Cerebellar cortex (tissue), 1 donor: ENCODE results near the gene SULT1A2.
"Not testable (repeated sequence)": the region's sequence is repeated elsewhere in the genome, so short reads cannot be mapped to it uniquely, and the experiment has no call there.

Source experiments
- DNase-seq: peaks from one replicate; pipeline ENCODE4 v3.0.0-alpha.2; 2015; ENCODE audit warnings: low spot score

SULT1A2 gene

DNA sequence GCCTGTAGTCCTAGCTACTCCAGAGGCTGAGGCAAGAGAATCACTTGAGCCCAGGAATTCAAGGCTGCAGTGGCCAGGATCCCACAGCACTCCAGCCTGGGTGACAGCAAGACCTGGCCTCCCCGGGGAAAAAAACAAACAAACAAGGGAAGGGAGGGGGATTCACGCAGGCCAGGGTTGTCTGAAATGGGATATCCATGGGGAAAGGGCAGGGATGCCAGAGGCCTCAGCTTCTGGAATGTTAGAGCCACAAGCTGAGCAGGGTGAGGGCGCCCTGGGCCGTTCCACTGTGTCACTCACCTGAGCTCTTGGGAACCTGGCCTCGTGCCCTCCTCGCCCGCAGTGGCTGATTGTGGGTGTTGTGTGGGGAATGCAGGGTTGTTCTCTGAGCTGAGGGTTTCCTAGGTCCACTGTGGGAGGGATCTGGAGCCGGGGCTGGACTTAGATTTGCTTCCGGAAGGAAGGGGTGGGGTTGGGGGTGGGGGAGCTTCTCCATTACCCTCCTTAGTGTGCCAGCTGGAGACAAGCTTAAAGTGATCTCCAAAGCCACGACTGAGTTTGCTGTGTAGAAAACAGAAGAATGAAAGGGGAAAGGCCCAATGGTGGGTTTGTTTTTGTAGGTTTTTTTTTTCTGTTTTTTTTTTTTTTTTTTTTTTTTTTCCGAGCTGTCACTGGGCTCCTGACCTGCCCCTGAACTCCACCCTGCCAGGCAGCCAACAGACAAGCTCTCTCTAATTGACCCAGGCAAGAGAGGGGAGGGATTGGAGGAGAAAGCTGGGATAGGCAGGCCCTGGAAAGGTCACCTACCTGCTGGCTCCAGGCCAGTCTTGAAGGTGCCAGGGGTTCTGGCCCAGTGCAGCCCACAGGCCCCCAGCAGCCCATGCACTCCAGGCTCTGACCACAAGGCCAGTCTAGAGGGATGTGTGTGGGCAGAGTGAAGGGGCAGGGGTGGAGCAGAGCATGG lies 13.1 kb upstream of the SULT1A2 start, which contains the start of gene SULT1A1:
Gene SULT1A1, minus strand, starts transcription at position 414 of the 964 bp plus-strand sequence. CDS start 1,189 bp downstream, outside the sequence.
- no peak for DNase-seq

DNA sequence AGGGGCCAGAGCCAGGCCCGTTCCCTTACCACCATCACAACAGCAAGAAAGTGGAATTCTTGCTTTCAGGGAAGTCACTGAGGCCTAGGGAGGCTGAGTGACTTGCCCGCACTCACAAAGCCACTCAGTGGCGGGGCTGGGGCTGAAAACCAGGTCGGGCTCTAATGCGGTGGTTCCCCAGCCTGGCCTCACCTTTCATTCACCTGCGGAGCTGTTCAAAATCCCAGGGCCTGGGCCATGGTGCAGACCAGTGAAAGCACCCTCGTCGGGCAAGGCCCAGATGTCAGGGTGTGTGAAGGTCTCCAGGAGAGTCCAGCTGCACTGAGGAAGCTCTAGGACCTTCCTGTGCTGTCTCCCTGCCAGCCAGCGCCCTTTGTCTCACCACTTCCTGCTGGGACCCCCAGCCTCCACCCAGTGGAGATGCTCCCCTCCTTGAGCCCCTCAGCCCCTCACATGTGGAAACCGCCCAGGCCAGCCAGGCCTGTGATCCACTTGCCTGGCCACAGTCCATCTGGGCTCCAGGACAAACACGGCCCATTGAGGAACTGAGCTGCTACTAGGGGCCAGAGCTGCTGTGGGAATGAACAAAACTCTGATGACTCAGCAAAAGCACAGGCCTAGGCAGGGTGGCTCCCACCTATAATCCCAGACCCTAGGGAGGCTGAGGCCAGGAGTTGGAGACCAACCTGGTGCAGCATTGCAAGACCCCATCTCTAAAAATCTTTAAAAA lies 12.2 kb upstream of the SULT1A2 start:
- DNase-seq: not testable (repeated sequence)

DNA sequence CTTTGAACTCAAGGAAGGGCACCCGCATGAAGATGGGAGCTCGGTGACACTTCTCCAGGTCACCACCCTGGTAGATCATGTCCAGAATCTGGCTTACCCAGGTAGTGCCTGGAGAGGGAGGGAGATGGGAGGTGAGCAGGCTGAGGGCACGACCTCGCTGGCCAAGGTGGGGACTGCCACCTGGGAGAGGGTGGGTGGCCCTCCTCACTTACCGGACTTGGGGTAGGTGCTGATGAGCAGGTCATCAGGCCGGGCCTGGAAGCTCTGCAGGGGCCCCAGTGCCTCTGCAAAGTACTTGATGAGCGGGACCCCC lies 11.6 kb upstream of the SULT1A2 start:
- DNase-seq: not testable (repeated sequence)

DNA sequence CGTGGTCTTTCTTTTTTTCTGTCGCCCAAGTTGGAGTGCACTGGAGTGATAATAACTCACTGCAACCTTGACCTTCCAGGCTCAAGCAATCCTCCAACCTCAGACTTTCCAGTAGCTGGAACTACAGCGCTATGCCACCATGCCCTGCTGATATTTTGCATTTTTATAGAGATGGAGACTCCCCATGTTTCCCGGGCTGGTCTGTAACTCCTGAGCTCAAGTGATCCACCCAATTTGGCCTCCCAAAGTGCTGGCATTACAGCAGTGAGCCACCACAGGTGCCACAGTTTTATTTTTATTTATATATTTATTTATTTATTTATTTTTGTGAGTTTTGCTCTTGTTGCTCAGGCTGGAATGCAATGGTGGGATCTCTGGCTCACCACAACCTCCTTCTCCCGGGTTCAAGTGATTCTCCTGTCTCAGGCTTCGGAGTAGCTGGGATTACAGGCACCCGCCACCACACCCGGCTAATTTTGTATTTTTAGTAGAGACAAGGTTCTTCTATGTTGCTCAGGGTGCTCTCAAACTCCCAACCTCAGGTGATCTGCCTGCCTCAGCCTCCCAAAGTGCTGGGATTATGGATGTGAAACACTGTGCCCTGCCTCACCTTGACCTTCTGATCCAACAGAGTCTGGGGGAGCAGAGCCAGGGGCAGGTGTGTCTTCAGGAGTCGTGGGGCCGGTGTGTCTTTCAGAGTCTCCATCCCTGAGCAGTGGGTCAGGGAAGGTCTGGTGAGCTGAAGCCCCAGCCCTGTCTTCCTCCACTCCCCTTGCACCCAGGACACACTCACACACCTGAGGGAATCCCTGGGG lies 11.0 kb upstream of the SULT1A2 start:
- not testable (repeated sequence) for DNase-seq

DNA sequence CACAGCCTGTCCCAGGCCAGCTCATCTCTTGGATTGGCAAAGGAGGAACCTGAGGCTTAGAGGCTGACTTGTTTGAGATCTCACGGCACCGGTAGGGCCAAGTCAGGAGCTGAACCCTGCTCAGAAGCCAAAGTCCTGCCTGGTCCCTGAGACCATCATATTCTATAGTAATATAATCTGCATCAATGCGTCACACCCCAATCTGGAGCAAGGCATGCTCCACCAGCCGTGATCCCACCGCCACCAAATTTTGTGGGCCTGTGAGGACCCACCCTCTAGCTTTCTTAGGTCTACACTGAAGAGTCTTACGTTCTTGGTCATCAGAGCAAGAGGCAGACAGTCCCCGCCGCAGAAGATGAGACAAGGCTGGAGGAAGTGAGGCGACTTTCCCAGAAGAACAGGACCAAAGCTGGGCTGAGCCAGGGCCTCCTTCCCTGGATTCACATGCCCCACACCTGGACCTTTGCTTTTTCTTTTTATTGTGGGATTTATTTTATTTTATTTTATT lies 10.3 kb upstream of the SULT1A2 start:
- DNase-seq: no peak

DNA sequence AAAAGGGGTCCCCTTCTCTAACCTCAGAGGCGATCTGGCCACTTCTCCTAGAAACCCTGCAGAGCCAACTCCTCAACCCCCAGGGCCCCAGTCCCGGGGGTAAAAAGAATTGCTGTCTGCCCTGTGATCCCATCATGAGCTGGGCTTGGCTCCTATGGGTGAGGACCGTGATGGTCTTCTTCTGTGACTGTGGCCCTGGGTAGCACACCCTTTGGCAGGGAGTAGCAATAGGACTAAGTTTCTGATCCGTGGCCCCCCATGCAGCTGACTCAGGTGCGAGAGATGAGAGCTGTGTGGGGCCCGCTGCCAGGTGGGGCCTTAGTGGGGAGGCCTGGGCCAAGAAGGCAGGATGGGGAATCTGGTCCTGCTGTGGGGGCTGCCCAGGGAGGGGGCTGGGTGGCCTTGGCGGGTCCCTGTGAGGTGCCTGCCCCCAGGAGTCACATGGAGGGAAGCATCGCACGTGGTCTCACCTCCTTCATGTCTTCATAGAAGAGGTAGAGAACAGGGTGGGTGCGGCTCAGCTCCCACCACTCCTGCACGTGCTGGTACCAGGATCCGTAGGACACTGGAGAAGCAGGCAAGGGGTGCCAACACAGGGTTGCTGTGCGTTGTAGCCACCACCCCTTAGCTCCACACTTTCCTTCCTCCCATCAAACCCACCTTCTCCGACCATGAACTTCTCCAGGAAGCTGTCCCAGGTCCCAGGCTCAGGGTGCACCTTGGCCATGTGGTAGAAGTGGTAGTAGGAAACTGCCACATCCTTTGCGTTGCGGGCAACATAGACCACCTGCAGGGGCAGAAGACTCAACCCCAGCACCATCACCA lies 9.7 kb upstream of the SULT1A2 start:
- no peak for DNase-seq

DNA sequence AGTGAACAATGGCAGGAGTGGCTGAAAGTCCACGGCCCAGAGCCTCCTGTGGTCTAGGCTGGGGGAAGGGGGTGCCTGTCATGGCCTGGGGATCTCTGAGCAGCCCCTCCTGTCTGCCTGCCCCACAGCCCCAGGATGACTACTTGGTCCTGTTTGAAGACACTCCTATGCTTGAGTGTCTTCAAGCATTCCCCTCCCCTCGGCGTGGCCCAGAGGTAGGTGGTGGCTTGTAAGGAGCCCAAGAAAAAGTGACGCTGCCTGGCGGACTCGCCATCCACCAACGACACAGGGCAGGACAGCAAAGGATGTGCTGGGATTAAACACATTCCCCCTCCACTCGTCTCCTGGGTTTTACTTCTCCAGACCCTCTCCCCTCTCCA lies 7.3 kb upstream of the SULT1A2 start:
- no peak for DNase-seq

DNA sequence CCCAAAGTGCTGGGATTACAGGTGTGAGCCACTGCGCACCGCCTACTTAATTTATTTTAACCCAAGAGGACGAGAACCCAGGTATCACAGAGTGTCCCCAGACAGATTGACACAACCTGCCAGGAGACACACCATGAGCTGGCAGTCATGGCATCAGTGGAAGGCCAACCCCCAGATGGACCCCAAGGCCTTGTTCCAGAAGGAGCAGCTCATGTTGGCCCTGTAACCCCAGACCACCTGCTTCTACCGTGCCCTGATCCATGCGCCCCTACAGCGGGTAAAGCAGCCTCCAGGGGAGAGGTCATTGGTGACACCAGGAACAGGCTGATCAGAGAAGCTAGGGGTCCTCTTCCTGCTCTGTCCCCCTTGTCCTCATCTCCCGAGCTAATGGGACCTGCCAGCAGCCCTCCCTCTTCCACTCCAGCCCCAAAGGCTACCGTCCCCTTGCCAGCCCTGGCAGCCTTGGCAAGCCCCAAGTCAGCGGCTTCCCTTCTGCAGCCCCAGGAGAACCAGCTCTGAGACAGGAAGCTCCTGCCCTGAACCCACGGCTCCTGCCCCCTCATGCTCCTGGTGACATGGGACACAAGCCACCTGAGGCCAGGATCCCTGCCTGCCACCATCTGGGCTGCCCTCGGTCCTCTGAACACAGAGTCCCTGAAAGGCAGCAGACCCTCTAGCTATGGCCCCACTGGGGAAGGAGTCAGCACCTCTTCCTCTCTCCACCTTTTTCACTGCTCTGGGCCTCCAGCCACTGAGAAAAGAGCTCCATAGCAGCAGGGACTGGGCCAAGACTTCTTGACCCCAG lies 6.7 kb upstream of the SULT1A2 start:
- DNase-seq: no peak

DNA sequence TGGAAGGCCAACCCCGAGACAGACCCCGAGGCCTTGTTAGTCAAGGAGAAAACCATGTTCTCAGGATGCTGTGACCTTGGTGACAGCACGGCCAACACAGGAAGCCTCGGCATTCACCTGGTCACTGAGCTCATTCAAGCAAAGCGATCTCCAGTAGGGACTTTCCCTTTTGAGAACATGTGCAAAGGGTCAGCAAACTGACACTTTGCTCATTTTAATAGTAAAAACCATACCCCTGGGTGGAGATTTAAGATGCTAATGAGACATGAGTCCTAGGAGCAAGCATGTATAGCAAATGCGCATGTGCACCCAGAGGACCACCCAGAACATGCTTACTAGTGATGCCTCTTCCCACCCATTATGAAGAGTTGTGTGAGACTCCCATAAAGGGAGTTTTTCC lies 5.7 kb upstream of the SULT1A2 start:
- no peak for DNase-seq

DNA sequence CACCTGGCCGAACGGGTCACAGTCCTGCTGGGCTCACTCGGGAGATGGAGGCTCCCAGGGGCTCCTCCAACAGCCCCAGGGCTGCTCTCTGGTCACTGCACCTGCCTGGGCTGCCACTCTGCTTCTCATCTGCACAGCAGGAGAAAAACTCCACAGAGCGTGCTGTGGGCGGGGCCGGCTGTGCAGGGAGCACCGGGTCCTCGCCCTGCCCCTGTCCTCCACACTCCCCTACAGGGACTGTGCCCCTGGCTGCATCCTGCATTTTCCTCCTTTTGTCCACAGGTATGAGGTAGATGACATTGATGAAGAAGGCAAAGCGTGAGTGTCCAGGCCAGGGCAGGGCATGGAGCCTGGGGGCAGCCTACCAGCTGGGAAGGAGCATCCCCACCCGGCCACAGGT lies 5.2 kb upstream of the SULT1A2 start:
- DNase-seq: not testable (repeated sequence)

DNA sequence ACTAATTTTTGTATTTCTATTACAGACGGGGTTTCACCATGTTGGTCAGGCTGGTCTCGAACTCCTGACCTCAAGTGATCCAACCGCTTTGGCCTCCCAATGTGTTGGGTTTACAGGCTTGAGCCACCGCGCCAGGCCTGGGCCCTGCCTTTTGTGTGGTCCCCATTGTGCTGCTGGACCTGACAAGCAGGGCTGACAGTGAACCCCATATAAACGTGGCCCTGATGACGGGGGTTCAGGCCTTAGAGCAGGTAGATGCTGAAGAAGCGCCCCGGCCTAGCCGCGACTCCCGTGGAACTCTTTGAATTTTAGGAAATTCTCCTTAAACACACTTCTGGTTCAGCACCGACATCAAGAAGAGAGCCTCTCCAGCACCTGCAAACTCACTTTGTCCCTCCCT lies 4.7 kb upstream of the SULT1A2 start:
- DNase-seq: not testable (repeated sequence)

DNA sequence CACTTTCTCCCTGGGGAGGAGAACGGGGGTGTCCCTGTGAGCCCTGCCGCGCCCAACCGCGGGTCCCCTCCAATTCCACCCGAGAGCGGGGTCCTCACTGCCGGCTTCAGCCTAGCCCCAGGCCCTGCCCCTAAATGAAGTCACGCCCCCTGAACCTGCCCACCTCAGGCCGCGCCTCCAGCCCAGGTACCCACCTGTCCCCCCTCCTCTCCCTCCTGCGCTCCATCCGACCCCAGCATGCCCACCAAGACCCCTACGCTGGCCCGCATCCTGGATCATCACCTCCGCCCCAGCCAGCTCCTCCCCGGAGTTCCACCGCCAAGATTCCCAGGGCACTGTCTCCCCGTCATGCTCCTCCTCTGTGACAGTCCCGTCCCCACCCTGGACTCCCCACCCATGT lies 4.1 kb upstream of the SULT1A2 start:
- not testable (repeated sequence) for DNase-seq

DNA sequence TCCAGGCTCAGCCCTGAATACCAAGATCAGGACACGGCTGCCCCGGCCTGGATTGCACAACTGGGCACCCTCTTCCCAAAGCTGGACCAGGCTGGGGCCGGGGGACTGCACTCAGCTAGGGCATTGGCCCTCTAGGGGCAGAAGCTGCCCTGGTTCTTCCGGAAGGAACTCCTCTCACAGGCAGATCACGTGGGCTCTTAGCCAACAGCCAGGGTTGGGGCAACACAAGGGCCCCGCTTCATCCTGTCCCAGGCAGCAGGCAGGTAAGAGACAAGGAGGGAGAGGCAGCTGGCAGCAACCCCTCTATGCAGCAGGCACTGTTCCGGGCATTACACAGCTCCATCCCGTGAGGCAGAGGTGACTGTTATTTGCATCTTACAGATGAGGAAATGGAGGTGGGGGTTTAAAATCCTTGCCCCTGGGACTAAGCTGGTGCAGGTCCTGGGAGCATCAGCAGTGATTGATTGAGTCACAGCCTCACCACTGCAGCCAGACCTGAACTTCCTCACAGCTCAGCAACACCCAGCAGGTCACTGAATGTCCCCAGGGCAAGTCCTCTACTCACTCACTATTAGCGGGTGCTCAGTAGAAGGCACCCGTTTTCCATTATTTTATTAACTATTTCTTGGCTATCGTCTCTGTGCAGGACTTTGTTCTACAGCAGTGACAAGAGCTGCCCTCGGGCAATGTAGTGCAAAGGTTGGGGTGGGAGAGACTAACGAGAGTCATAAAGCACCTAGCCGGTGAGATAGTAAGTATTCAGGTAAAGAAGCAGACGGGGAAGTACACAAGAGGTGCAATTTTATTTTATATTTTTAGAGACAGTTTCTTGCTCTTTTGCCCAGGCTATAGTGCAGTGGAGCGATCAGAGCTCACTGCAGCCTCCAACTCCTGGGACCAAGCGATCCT lies 2.8 kb upstream of the SULT1A2 start:
- not testable (repeated sequence) for DNase-seq

DNA sequence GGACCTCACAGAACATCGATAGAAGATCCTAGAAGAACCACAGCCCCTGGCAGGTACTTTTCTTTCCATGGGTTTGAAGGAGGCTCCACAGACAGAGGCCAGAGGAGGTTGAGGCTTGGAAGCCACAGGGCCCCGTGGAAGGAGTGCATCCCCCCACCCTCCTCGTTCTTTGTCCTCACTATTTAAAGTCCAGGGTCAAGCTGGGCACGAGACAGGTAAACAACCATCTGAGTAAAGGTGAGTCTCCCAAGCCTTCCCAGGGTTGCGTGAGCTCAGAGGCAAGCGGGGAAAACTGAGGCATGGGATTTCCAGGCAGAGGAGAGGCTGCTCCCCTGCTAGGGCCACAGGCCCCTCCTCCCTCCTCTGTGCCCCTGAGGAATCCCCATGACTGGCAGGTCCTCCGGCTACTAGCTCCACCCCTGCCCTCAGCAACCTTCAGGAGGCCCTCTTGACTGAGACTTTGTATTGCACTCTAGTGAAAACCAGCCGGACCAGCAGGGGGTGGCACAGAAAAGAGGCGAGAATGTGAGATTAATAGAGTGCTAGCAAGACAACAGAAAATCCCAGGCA lies 927 bp upstream of the SULT1A2 start:
- no peak for DNase-seq

DNA sequence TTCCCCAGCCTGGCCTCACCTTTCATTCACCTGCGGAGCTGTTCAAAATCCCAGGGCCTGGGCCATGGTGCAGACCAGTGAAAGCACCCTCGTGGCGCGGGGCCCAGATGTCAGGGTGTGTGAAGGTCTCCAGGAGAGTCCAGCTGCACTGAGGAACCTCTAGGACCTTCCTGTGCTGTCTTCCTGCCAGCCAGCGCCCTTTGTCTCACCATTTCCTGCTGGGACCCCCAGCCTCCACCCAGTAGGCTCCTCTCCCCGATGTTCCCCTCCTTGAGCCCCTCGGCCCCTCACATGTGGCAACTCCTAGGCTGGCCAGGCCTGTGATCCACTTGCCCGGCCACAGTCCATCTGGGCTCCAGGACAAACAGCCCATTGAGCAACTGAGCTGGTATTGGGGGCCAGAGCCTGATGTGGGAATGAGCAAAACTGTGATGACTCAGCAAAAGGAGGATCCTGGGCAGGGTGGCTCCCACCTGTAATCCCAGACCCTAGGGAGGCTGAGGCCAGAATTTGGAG lies 677 bp downstream of the SULT1A2 start:
- DNase-seq: no peak

DNA sequence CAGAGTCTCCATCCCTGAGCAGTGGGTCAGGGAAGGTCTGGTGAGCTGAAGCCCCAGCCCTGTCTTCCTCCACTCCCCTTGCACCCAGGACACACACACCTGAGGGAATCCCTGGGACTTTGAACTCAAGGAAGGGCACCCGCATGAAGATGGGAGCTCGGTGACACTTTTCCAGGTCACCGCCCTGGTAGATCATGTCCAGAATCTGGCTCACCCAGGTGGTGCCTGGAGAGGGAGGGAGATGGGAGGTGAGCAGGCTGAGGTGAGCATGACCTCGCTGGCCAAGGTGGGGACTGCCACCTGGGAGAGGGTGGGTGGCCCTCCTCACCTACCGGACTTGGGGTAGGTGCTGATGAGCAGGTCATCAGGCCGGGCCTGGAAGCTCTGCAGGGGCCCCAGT lies 1.4 kb downstream of the SULT1A2 start:
- DNase-seq: not testable (repeated sequence)

DNA sequence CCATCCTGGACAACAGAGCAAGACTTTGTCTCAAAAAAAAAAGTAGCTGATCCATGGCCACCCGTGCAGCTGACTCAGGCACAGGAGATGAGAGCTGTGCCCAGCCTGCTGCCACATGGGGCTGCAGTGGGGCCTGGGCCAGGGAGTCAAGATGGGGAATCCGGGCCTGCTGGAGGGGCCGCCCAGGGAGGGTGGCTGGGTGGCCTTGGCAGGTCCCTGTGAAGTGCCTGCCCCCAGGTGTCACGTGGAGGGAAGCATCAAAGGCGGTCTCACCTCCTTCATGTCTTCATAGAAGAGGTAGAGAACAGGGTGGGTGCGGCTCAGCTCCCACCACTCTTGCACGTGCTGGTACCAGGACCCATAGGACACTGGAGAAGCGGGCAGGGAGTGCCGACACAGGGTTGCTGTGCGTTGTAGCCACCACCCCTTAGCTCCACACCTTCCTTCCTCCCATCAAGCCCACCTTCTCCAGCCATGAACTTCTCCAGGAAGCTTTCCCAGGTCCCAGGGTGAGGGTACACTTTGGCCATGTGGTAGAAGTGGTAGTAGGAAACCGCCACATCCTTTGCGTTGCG lies 3.8 kb downstream of the SULT1A2 start:
- DNase-seq: no peak

DNA sequence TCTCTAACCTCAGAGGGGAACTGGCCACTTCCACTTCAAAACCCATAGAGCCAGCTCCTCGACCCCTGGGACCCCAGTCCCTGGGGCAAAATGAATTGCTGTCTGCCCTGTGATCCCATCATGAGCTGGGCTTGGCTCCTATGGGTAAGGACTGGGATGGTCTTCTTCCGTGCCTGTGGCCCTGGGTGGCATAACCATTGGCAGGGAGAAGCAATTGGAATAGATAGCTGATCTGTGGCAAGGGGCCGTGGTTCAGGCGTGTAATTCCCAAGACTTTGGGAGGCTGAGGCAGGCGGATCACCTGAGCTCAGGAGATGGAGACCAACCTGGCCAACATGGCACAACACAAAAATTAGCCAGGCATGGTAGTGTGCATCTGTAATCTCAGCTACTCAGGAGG lies 4.3 kb downstream of the SULT1A2 start:
- DNase-seq: no peak
